Stomach (tissue), 9 donors: ENCODE measurements around the gene WDR64. TPM values are rescaled to one million over a fixed set of nuclear protein-coding genes. Genes with fewer than 3 reads are reported as not detected.

Source experiments
- DNase-seq, 2 donors: peaks; one replicate each; pipeline versions ENCODE4 v3.0.0 to v3.0.0-alpha.2; 2013 to 2019
- H3K27ac ChIP-seq, 5 donors: fragments of 200-600 bp in 4 of 5; sonication (generic) in 4 of 5; one replicate each; pipeline ENCODE4 v1.5.1; 2013 to 2019; ENCODE audit warnings: mild to moderate bottlenecking in 1 of 5, moderate library complexity in 1 of 5
- H3K27me3 ChIP-seq, 3 donors: fragments of 200-600 bp; sonication (generic); one replicate each; pipeline ENCODE4 v1.5.1; 2017 to 2019; ENCODE audit warnings: mixed run types in 1 of 3
- H3K36me3 ChIP-seq, 4 donors: fragments of 200-600 bp; sonication (generic); 1 replicate in 3 of 4; 2 replicates in 1 of 4; pipeline ENCODE4 v1.5.1; 2016 to 2019
- H3K4me1 ChIP-seq, 4 donors: fragments of 200-600 bp; sonication (generic); one replicate each; pipeline ENCODE4 v1.5.1; 2016 to 2019
- H3K4me3 ChIP-seq, 4 donors: fragments of 200-600 bp; sonication (generic) in 3 of 4; one replicate each; pipeline ENCODE4 v1.5.1; 2016 to 2019; ENCODE audit warnings: mild to moderate bottlenecking in 1 of 4
- H3K9me3 ChIP-seq, 4 donors: fragments of 200-600 bp; sonication (generic); one replicate each; pipeline ENCODE4 v1.5.1; 2016 to 2019
- CTCF ChIP-seq, 7 experiments: fragments of 450-650 bp in 4 of 7; fragments of 200-600 bp in 3 of 7; sonication (generic) in 3 of 7; IDR thresholded peaks; one replicate each; pipeline ENCODE4 v1.5.1; 2016 to 2019; ENCODE audit warnings: antibody characterized with exemption in 7 of 7, control low read depth in 2 of 7, mild to moderate bottlenecking in 1 of 7
- EP300 ChIP-seq: sonication (generic); formaldehyde crosslinking; IDR thresholded peaks from one replicate; pipeline ENCODE4 v1.6.1; 2017; ENCODE audit warnings: antibody characterized with exemption
- POLR2A ChIP-seq, 4 donors: fragments of 450-650 bp; IDR thresholded peaks; one replicate each; pipeline ENCODE4 v1.6.1; 2016; ENCODE audit warnings: antibody characterized with exemption in 4 of 4, control low read depth in 2 of 4, mild to moderate bottlenecking in 1 of 4, moderate library complexity in 1 of 4
- POLR2AphosphoS5 ChIP-seq, 3 donors: sonication (generic); formaldehyde crosslinking; IDR thresholded peaks; one replicate each; pipeline ENCODE4 v1.6.1; 2016; ENCODE audit warnings: antibody characterized with exemption in 3 of 3
- WGBS, 5 donors: extraction: QIAGEN DNeasy Blood & Tissue Kit in 3 of 5; methylation state at CpG; one replicate each; pipeline versions ENCODE4 v1.1.5 to v1.1.7; 2013 to 2018; 5-methylcytosine and 5-hydroxymethylcytosine counted together
- intact Hi-C: fragments of 100-400 bp; cut with DNase I; formaldehyde crosslinking; loops from one replicate; pipeline ENCODE4 v1.15.1; 2023; ENCODE audit warnings: low total_unique reads
- polyA plus RNA-seq, 3 donors: library from polyadenylated mRNA; stranded (reverse); fragments of 200-250 nt; gene quantifications; one replicate each; pipeline ENCODE4 v1.2.3, GENCODE V29; 2013
- total RNA-seq, 5 donors: library from RNA; depleted of rRNA; stranded (reverse); fragments of >200 nt; gene quantifications; one replicate each; pipeline versions ENCODE4 v1.1.0 to v1.2.3, GENCODE V29; 2014 to 2016
- donor health status: healthy with polysubstance abuse.
- donor health status: Bipolar disorder and iron deficiency.
- donor health status: healthy.

The WDR64 gene
- total and polyA plus RNA-seq, 8 donors, result 0.61 TPM; not detected in 7

GRCh38 chr1:241849345-241849695 is 197.2 kb downstream of the WDR64 start:
- intact Hi-C loops, result no loop called here
- H3K27me3 ChIP-seq, result no peaks in the 10 kb centered on the region

More at GRCh38 chr1:241849345-241849695, 197.2 kb downstream of the WDR64 start:
- H3K4me1 ChIP-seq, result peaks cover 9 to 20% (median 15%) of the 10 kb centered on the region in 4 donors
- no peaks in the 10 kb centered on the region for H3K36me3 ChIP-seq
- 39 to 54% (median 45%) methylated on average over 6 of the region's 6 CpGs for WGBS, 5 donors
- DNase-seq, result no peak
- no peak for TF ChIP-seq POLR2AphosphoS5 (IDR thresholded peaks at IDR 0.05)
- no peak for TF ChIP-seq CTCF (IDR thresholded peaks at IDR 0.05)
- TF ChIP-seq POLR2A (IDR thresholded peaks at IDR 0.05), result no peak
- no peak for TF ChIP-seq EP300
- no peak overlapping the region for H3K27ac ChIP-seq
- H3K4me3 ChIP-seq, result no peak overlapping the region
- no peaks in the 10 kb centered on the region for H3K9me3 ChIP-seq

Other genes starting within 250 kb of the WDR64 start
- gene FH, start 132.5 kb upstream of the WDR64 start, total RNA-seq, result 10 to 100 TPM in 4 of 5 donors, 1 to 10 TPM in 1; 9.9 to 71.0 (median 36.4) TPM
- gene FH, start 132.5 kb upstream of the WDR64 start, polyA plus RNA-seq, result 10 to 100 TPM; 45.3 to 52.5 (median 51.5) TPM
- under 1 TPM in 1 of 5 donors, not detected in 4; 0.18 TPM for gene KMO, start 119.9 kb upstream of the WDR64 start, total RNA-seq
- gene KMO, start 119.9 kb upstream of the WDR64 start, polyA plus RNA-seq, result under 1 TPM in 2 of 3 donors, not detected in 1; 0.06 to 0.33 TPM
- gene CHML, start 11.9 kb upstream of the WDR64 start, total RNA-seq, result 10 to 100 TPM in 2 of 5 donors, 1 to 10 TPM in 3; 2.3 to 26.4 (median 5.5) TPM
- 1 to 10 TPM; 1.1 to 1.7 (median 1.7) TPM for gene CHML, start 11.9 kb upstream of the WDR64 start, polyA plus RNA-seq
- gene OPN3, start 11.9 kb upstream of the WDR64 start, total RNA-seq, result 10 to 100 TPM in 1 of 5 donors, 1 to 10 TPM in 3, not detected in 1; 1.8 to 11.7 (median 7.6) TPM
- gene OPN3, start 11.9 kb upstream of the WDR64 start, polyA plus RNA-seq, result 10 to 100 TPM in 1 of 3 donors, 1 to 10 TPM in 2; 5.8 to 15.1 (median 8.1) TPM
- 10 to 100 TPM in 1 of 5 donors, 1 to 10 TPM in 2, under 1 TPM in 1, not detected in 1; 0.89 to 19.3 (median 3.5) TPM for gene EXO1, start 195.9 kb downstream of the WDR64 start, total RNA-seq
- gene EXO1, start 195.9 kb downstream of the WDR64 start, polyA plus RNA-seq, result 1 to 10 TPM in 1 of 3 donors, under 1 TPM in 1, not detected in 1; 0.93 to 1.0 TPM